ENCODE data around the gene INTU.

The INTU gene

DNA sequence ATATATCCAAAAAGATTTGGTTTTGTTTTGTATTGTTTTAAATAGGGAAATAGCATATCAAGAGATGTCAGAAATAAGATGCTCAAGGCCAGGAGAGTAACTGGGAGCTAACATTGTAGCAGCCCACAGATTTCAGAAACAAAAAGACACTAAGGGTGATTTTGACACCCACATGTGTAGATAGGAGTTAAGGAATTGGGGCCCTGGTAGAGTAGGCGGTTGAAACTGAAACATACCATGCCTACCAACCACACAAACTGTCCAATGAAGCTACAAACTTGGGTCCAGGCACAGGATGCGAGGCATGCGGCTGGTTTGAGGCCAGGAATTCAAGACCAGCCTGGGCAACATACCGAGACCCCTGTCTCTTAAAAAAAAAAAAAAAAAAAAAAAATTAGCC, 143.1 kb downstream of the INTU start:
- TF ChIP-seq, protein P1, sequence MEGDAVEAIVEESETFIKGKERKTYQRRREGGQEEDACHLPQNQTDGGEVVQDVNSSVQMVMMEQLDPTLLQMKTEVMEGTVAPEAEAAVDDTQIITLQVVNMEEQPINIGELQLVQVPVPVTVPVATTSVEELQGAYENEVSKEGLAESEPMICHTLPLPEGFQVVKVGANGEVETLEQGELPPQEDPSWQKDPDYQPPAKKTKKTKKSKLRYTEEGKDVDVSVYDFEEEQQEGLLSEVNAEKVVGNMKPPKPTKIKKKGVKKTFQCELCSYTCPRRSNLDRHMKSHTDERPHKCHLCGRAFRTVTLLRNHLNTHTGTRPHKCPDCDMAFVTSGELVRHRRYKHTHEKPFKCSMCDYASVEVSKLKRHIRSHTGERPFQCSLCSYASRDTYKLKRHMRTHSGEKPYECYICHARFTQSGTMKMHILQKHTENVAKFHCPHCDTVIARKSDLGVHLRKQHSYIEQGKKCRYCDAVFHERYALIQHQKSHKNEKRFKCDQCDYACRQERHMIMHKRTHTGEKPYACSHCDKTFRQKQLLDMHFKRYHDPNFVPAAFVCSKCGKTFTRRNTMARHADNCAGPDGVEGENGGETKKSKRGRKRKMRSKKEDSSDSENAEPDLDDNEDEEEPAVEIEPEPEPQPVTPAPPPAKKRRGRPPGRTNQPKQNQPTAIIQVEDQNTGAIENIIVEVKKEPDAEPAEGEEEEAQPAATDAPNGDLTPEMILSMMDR (IDR thresholded peaks at IDR 0.05; ENCODE audit: extremely low read depth, insufficient read depth, missing control alignments) = no peak
- DNase-seq (ENCODE audit: low spot score) = no peak
- in situ Hi-C loops (cut with MboI; ENCODE audit: low pct_unique_long_range_greater_than_20kb, low sequenced_read_pairs, unreplicated experiment) = no loop called here

Measured in GM13977 (cell line).